Mammary epithelial cell (primary cell): ENCODE results near the gene NF1.

Source experiments
- CTCF ChIP-seq, 2 donors: IDR thresholded peaks in 1 of 2; conservative IDR thresholded peaks in 1 of 2; 2 replicates each; pipeline ENCODE4 v1.5.1; 2011 to 2012; ENCODE audit warnings: inconsistent platforms in 2 of 2, low read length in 2 of 2, mild to moderate bottlenecking in 2 of 2, control low read depth in 1 of 2, low read depth in 1 of 2; ENCODE audit not compliant: insufficient read depth in 1 of 2; ENCODE audit errors: extremely low read depth in 1 of 2
- EZH2 ChIP-seq: IDR thresholded peaks from 2 replicates; pipeline ENCODE4 v1.6.1; 2012; ENCODE audit warnings: low read length, inconsistent platforms, borderline replicate concordance

- TF ChIP-seq CTCF (conservative IDR thresholded peaks at IDR 0.05 in 1 of 2, IDR thresholded peaks at IDR 0.05 in 1 of 2; ENCODE audit: extremely low read depth in 1 of 2, insufficient read depth in 1 of 2, low read depth in 1 of 2, low read length in 2 of 2) (no peak), EZH2 (no peak)
These were observed 330.7 kb downstream of the NF1 start for GRCh38 chr17:31425282-31426040.
